HepG2 (cell line): ENCODE data around the gene PRR33. TPM values are rescaled to one million over a fixed set of nuclear protein-coding genes. Genes with fewer than 3 reads are reported as not detected.

ENCODE experiments used
- ATAC-seq: fragments of 200-7000 bp; cut with Tn5 transposase; 3 replicates; pipeline ENCODE4 v1.9.1; 2020; ENCODE audit warnings: mild to moderate bottlenecking, moderate library complexity
- BruUV-seq: library from RNA; stranded (reverse); fragments of 400-500 nt; replicated peaks from 2 replicates; lab custom pipeline; 2021; lab: Mats Ljungman, UMichigan
- CTCF ChIA-PET: fragments of 300-600 bp; formaldehyde crosslinking; extraction: SDS; loops from one replicate; lab custom pipeline; 2021; ENCODE audit warnings: low total read pairs, inconsistent platforms, low intra/inter-chr PET ratio; lab: Yijun Ruan, JAX
- POLR2A ChIA-PET: fragments of 350-600 bp; sonication (Branson Sonifier 250); formaldehyde crosslinking; loops from one replicate; lab custom pipeline; 2020; ENCODE audit warnings: antibody characterized with exemption, inconsistent platforms; lab: Yijun Ruan, JAX
- DNase-seq: peaks from one replicate; pipeline ENCODE4 v3.0.0-alpha.2; 2015; ENCODE audit warnings: low spot score
- FAIRE-seq: peaks from 3 replicates; lab custom pipeline; 2011; peaks lifted over from hg19 to GRCh38; lab: Jason Lieb, UNC
- H2AFZ ChIP-seq: one replicate; pipeline ENCODE4 v1.6.1; 2011; ENCODE audit warnings: low read length, inconsistent platforms
- H3K27ac ChIP-seq: fragments of 300-600 bp; 3 replicates; pipeline ENCODE4 v1.8.0; 2011; ENCODE audit warnings: mixed run types, mild to moderate bottlenecking, mixed read lengths, low read length, inconsistent platforms; ENCODE audit not compliant: insufficient read depth; ENCODE audit errors: extremely low read length
- H3K27me3 ChIP-seq, 2 experiments: fragments of 200-600 bp in 1 of 2; 2 replicates in 1 of 2; 3 replicates in 1 of 2; pipeline versions ENCODE4 v1.6.0 to v1.8.0; 2011; ENCODE audit warnings: low read length in 2 of 2, mild to moderate bottlenecking in 2 of 2, moderate library complexity in 2 of 2, inconsistent platforms in 1 of 2; ENCODE audit not compliant: insufficient read depth in 2 of 2, control insufficient read depth in 1 of 2
- H3K36me3 ChIP-seq, 2 experiments: fragments of 200-600 bp in 1 of 2; replicated peaks in 1 of 2; 2 replicates in 1 of 2; 3 replicates in 1 of 2; pipeline versions ENCODE4 v1.5.1 to v1.8.0; 2011; ENCODE audit warnings: low read length in 2 of 2, inconsistent platforms in 1 of 2; ENCODE audit not compliant: insufficient read depth in 2 of 2, control insufficient read depth in 1 of 2
- H3K4me1 ChIP-seq: 2 replicates; pipeline ENCODE4 v1.5.1; 2012; ENCODE audit warnings: low read length, inconsistent platforms; ENCODE audit not compliant: insufficient read depth
- H3K4me2 ChIP-seq: 2 replicates; pipeline ENCODE4 v1.6.0; 2011; ENCODE audit warnings: low read depth, low read length, inconsistent platforms
- H3K4me3 ChIP-seq, 3 experiments: fragments of 200-600 bp in 1 of 3; sonication (generic), shearing (Covaris generic) in 1 of 3; replicated peaks in 1 of 3; 2 replicates each; pipeline ENCODE4 v1.5.1; 2011 to 2016; ENCODE audit warnings: low read length in 3 of 3, inconsistent platforms in 2 of 3, low read depth in 2 of 3, mild to moderate bottlenecking in 2 of 3, control low read depth in 1 of 3, mixed read lengths in 1 of 3; ENCODE audit not compliant: insufficient read depth in 1 of 3
- H3K79me2 ChIP-seq: one replicate; pipeline ENCODE4 v1.6.1; 2011; ENCODE audit warnings: low read length, inconsistent platforms; ENCODE audit not compliant: insufficient read depth
- H3K9ac ChIP-seq: 2 replicates; pipeline ENCODE4 v1.6.0; 2011; ENCODE audit warnings: mild to moderate bottlenecking, low read depth, low read length, inconsistent platforms; ENCODE audit not compliant: insufficient read depth
- H3K9me3 ChIP-seq: 2 replicates; pipeline ENCODE4 v1.5.1; 2012; ENCODE audit warnings: mild to moderate bottlenecking, low read length
- H4K20me1 ChIP-seq: 2 replicates; pipeline ENCODE4 v1.6.0; 2011; ENCODE audit warnings: inconsistent platforms, mild to moderate bottlenecking, low read length, moderate library complexity; ENCODE audit not compliant: insufficient read depth
- AKAP8 ChIP-seq: sonication (generic); formaldehyde crosslinking; IDR thresholded peaks from 2 replicates; pipeline ENCODE4 v1.5.1; 2020; ENCODE audit warnings: mild to moderate bottlenecking, missing genetic modification reagents
- BORCS8-MEF2B ChIP-seq: sonication (generic); formaldehyde crosslinking; IDR thresholded peaks from 2 replicates; pipeline ENCODE4 v1.8.0; 2022; ENCODE audit warnings: mild to moderate bottlenecking, missing genetic modification reagents
- BRCA1 ChIP-seq: sonication (generic); formaldehyde crosslinking; IDR thresholded peaks from 2 replicates; pipeline ENCODE4 v1.4.0; 2020; ENCODE audit warnings: missing genetic modification reagents
- HNRNPK ChIP-seq: fragments of 200-400 bp; formaldehyde crosslinking; IDR thresholded peaks from 2 replicates; pipeline ENCODE4 v1.6.1; 2018; ENCODE audit warnings: low read length, low read depth, moderate library complexity, mild to moderate bottlenecking; ENCODE audit not compliant: poor library complexity, severe bottlenecking
- ZFX ChIP-seq: sonication (generic); formaldehyde crosslinking; IDR thresholded peaks from 2 replicates; pipeline ENCODE4 v1.4.0; 2020; ENCODE audit warnings: mild to moderate bottlenecking, low read depth, missing genetic modification reagents, moderate library complexity
- ZFY ChIP-seq: sonication (generic); formaldehyde crosslinking; IDR thresholded peaks from 2 replicates; pipeline ENCODE4 v1.4.0; 2020; ENCODE audit warnings: missing genetic modification reagents
- ZNF20 ChIP-seq: sonication (generic); formaldehyde crosslinking; IDR thresholded peaks from 2 replicates; pipeline ENCODE4 v1.4.0; 2020; ENCODE audit warnings: mild to moderate bottlenecking, moderate library complexity, missing genetic modification reagents
- ZNF432 ChIP-seq: sonication (generic); formaldehyde crosslinking; IDR thresholded peaks from 2 replicates; pipeline ENCODE4 v1.5.0; 2020; ENCODE audit warnings: missing genetic modification reagents, mild to moderate bottlenecking, borderline replicate concordance
- ZNF687 ChIP-seq: sonication (generic); formaldehyde crosslinking; IDR thresholded peaks from 2 replicates; pipeline ENCODE4 v1.5.1; 2020; ENCODE audit warnings: mild to moderate bottlenecking, missing genetic modification reagents, moderate library complexity
- WGBS: methylation state at CpG from one replicate; pipeline ENCODE4 v1.1.6; 2017; ENCODE audit warnings: low lambda C conversion rate; 5-methylcytosine and 5-hydroxymethylcytosine counted together
- in situ Hi-C: cut with HindIII; loops from 2 replicates; pipeline ENCODE4 v1.10.0; 2017; ENCODE audit warnings: low pct_unique_long_range_greater_than_20kb; ENCODE audit not compliant: extremely low pct_ligation_motif_present
- intact Hi-C: fragments of 100-400 bp; cut with micrococcal nuclease; formaldehyde crosslinking; loops from one replicate; pipeline ENCODE4 v1.10.0; 2022; ENCODE audit not compliant: unreplicated experiment
- polyA plus RNA-seq, 8 experiments: library from polyadenylated mRNA; depleted of rRNA in 3 of 8; stranded (reverse) in 7 of 8; unstranded in 1 of 8; fragments of >200 nt; fragmentation: Illumina TruSeq in 4 of 8; extraction: Trizol in 4 of 8; gene quantifications; 2 replicates each; pipeline versions ENCODE4 v1.2.1 to v1.2.3, GENCODE V29; 2011 to 2016; ENCODE audit warnings: low read depth in 4 of 8, missing spikeins in 1 of 8, mixed read lengths in 1 of 8; ENCODE audit not compliant: insufficient read depth in 1 of 8
- total RNA-seq, 5 experiments: library from RNA; depleted of rRNA; stranded (reverse); fragments of >200 nt; fragmentation: Illumina TruSeq; extraction: Trizol; gene quantifications; 2 replicates each; pipeline ENCODE4 v1.2.3, GENCODE V29; 2016; ENCODE audit warnings: low read depth in 1 of 5

Gene PRR33
- total and polyA plus RNA-seq, 2 of the 13 experiments (the other 11 are each of a cell fraction or from before 2014, with no cell fraction given), result not detected

- H3K79me2 ChIP-seq, result no peaks in the 10 kb centered on the region
- no TSS peak for BruUV-seq
- H2AFZ ChIP-seq, result no peak overlapping the region
- no peaks in the 10 kb centered on the region for H4K20me1 ChIP-seq
- ATAC-seq (no peak), FAIRE-seq (no peak), DNase-seq (no peak)
- no peak overlapping the region for H3K4me2 ChIP-seq
- no peaks in the 10 kb centered on the region for H3K36me3 ChIP-seq
- no peak for TF ChIP-seq ZNF20 (CRISPR knock-in tag)
- 0 out of 2 replicates have a peak, but pooled peaks have one; percentile 8 for TF ChIP-seq ZFX
- no peak overlapping the region for H3K9ac ChIP-seq
- H3K4me1 ChIP-seq, result peaks cover 60% of the 10 kb centered on the region
- H3K9me3 ChIP-seq, result no peaks in the 10 kb centered on the region
- H3K4me3 ChIP-seq, result no peak overlapping the region
- peaks cover 4 to 29% of the 10 kb centered on the region in 2 experiments; a peak in 4 of 5 replicates for H3K27me3 ChIP-seq
- POLR2A ChIA-PET, result no interaction called here
- WGBS, result 49% methylated on average over 8 of the region's 12 CpGs
- no peak overlapping the region for H3K27ac ChIP-seq
- CTCF ChIA-PET, result interaction anchor here (3.8 kb wide), 1 partner anchor 312 kb away, joined by 60 read pairs; no protein-coding TSS in a partner anchor
- intact Hi-C loops, result no loop called here
- in situ Hi-C loops, result no loop called here
These were observed 52.3 kb downstream of the PRR33 start for GRCh38 chr11:1839204-1839923.

- ATAC-seq, result no peak
- in situ Hi-C loops, result no loop called here
- Histone ChIP-seq H3K79me2 (no peaks in the 10 kb centered on the region), H3K4me1 (peaks cover 60% of the 10 kb centered on the region), H4K20me1 (no peaks in the 10 kb centered on the region), H3K4me3 (no peak within 1 kb of the TSS), H3K9ac (no peak within 1 kb of the TSS), H3K9me3 (no peaks in the 10 kb centered on the region), H3K27me3 (peaks cover 9 to 22% of the 10 kb centered on the region in 2 experiments; a peak in 4 of 5 replicates), H3K4me2 (no peak within 1 kb of the TSS), H3K27ac (no peak within 1 kb of the TSS), H3K36me3 (no peaks in the 10 kb centered on the region), H2AFZ (no peak within 1 kb of the TSS)
- TF ChIP-seq ZNF432 (0 out of 2 replicates have a peak, but pooled peaks have one; percentile 3), AKAP8 (CRISPR knock-in tag) (no peak), ZFY (CRISPR knock-in tag) (0 out of 2 replicates have a peak, but pooled peaks have one; percentile 21), BRCA1 (CRISPR knock-in tag) (0 out of 2 replicates have a peak, but pooled peaks have one; percentile 19), ZNF687 (CRISPR knock-in tag) (peak; percentile 78), HNRNPK (no peak), BORCS8-MEF2B (CRISPR knock-in tag) (no peak)
- intact Hi-C loops, result no loop called here
- no peak for DNase-seq
- WGBS, result no CpG with 5 or more reads among the region's 32 CpGs
- BruUV-seq, result no TSS peak
- POLR2A ChIA-PET, result no interaction called here
- FAIRE-seq, result no peak
- CTCF ChIA-PET, result interaction anchor here (1.1 to 3.8 kb wide), 3 partner anchors 186 to 318 kb away, joined by 4 to 60 read pairs (median 10); no protein-coding TSS in a partner anchor
These were observed 53.1 kb downstream of the PRR33 start, which contains the start of gene TNNI2 for GRCh38 chr11:1838426-1839144. Gene TNNI2 (plus strand): TSS chr11:1838981. CDS start chr11:1839697, 716 bp downstream.
